Natural killer cell (primary cell): ENCODE measurements around the gene OR10A3. TPM values are rescaled to one million over a fixed set of nuclear protein-coding genes. Genes with fewer than 3 reads are reported as not detected.

Experiments used
- ATAC-seq, 3 donors: fragments of 150-1000 bp in 2 of 3; fragments of 200-7000 bp in 1 of 3; cut with Tn5 transposase; 1 replicate in 1 of 3; 2 replicates in 2 of 3; pipeline ENCODE4 v1.10.0; 2021; ENCODE audit warnings: mild to moderate bottlenecking in 2 of 3, moderate library complexity in 2 of 3
- DNase-seq, 2 donors: peaks; one replicate each; pipeline versions ENCODE4 v3.0.0 to v3.0.0-alpha.2; 2013 to 2021; ENCODE audit warnings: mixed read lengths in 1 of 2
- H3K27ac ChIP-seq: one replicate; pipeline ENCODE4 v1.5.1; 2013; ENCODE audit warnings: mild to moderate bottlenecking, low read length
- H3K27me3 ChIP-seq: one replicate; pipeline ENCODE4 v1.6.1; 2013; ENCODE audit warnings: low read length; ENCODE audit not compliant: control insufficient read depth, insufficient read depth
- H3K36me3 ChIP-seq: one replicate; pipeline ENCODE4 v1.6.1; 2013; ENCODE audit warnings: low read length; ENCODE audit not compliant: control insufficient read depth, insufficient read depth
- H3K4me1 ChIP-seq: one replicate; pipeline ENCODE4 v1.6.1; 2013; ENCODE audit warnings: low read length; ENCODE audit not compliant: control insufficient read depth, insufficient read depth
- H3K4me3 ChIP-seq: one replicate; pipeline ENCODE4 v1.5.1; 2013; ENCODE audit warnings: low read length
- H3K9me3 ChIP-seq: one replicate; pipeline ENCODE4 v1.6.1; 2013; ENCODE audit warnings: low read length; ENCODE audit not compliant: control insufficient read depth, insufficient read depth
- H3K27ac Mint-ChIP-seq, 2 donors: one replicate each; pipeline ENCODE4 v1.8.0; 2022; ENCODE audit warnings: mild to moderate bottlenecking in 2 of 2, mixed read lengths in 2 of 2, moderate library complexity in 1 of 2
- H3K27me3 Mint-ChIP-seq, 2 donors: one replicate each; pipeline ENCODE4 v1.8.0; 2022; ENCODE audit warnings: low read depth in 2 of 2, mixed read lengths in 2 of 2
- H3K36me3 Mint-ChIP-seq: one replicate; pipeline ENCODE4 v1.8.0; 2022; ENCODE audit warnings: mixed read lengths
- H3K4me1 Mint-ChIP-seq, 2 donors: one replicate each; pipeline ENCODE4 v1.8.0; 2022; ENCODE audit warnings: mixed read lengths in 2 of 2
- H3K4me3 Mint-ChIP-seq: one replicate; pipeline ENCODE4 v1.8.0; 2022; ENCODE audit warnings: mild to moderate bottlenecking, moderate library complexity, mixed read lengths
- H3K9me3 Mint-ChIP-seq, 2 donors: one replicate each; pipeline ENCODE4 v1.8.0; 2022; ENCODE audit warnings: mixed read lengths in 2 of 2
- WGBS: methylation state at CpG from one replicate; pipeline ENCODE4 v1.1.7; 2013; ENCODE audit warnings: missing lambda C conversion rate; ENCODE audit not compliant: insufficient coverage; 5-methylcytosine and 5-hydroxymethylcytosine counted together
- intact Hi-C: fragments of 100-400 bp; cut with micrococcal nuclease; formaldehyde crosslinking; loops from one replicate; pipeline ENCODE4 v1.14.2; 2022
- total RNA-seq, 4 donors: library from RNA; stranded (reverse); fragments of 120-200 nt in 1 of 4; gene quantifications; one replicate each; pipeline versions ENCODE4 v1.2.3 to v1.2.4, GENCODE V29; 2013 to 2022
- TF ChIP-seq, protein P1 (sequence below): fragments of 200-600 bp; IDR thresholded peaks from one replicate; pipeline ENCODE4 v1.8.0; 2022; ENCODE audit warnings: antibody characterized with exemption

The OR10A3 gene
- total RNA-seq, 3 donors from 2014 or later (not counting 1 experiment from before 2014, with no cell fraction given), result not detected

DNA sequence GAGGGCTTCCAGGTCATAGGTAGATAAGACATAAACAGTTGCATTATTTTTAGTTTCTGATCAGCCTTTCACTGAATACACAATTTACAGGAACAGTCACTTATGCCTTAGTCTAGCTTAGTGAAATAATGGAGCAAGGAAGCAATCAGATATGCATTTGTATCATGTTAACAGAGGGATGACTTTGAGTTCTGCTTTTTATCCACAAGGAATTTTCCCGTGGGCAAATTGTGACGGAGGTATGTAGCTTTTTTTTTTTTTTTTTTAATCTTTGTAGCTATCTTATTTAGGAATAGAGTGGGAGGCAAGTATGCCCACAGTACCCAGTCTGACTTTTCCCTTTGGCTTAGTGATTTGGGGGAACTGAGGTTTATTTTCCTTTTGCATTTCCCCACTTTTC is 27.2 kb upstream of the OR10A3 start:
- Histone ChIP-seq H3K9me3 (no peaks in the 10 kb centered on the region), H3K36me3 (no peaks in the 10 kb centered on the region), H3K27me3 (no peaks in the 10 kb centered on the region), H3K4me1 (no peaks in the 10 kb centered on the region), H3K27ac (no peak overlapping the region), H3K4me3 (no peak overlapping the region)
- Mint-ChIP-seq H3K27me3 (peaks cover 18 to 37% of the 10 kb centered on the region in 2 donors), H3K4me3 (no peak overlapping the region), H3K36me3 (no peaks in the 10 kb centered on the region), H3K9me3 (no peaks in the 10 kb centered on the region), H3K4me1 (no peaks in the 10 kb centered on the region), H3K27ac (no peak overlapping the region)
- TF ChIP-seq, protein P1, sequence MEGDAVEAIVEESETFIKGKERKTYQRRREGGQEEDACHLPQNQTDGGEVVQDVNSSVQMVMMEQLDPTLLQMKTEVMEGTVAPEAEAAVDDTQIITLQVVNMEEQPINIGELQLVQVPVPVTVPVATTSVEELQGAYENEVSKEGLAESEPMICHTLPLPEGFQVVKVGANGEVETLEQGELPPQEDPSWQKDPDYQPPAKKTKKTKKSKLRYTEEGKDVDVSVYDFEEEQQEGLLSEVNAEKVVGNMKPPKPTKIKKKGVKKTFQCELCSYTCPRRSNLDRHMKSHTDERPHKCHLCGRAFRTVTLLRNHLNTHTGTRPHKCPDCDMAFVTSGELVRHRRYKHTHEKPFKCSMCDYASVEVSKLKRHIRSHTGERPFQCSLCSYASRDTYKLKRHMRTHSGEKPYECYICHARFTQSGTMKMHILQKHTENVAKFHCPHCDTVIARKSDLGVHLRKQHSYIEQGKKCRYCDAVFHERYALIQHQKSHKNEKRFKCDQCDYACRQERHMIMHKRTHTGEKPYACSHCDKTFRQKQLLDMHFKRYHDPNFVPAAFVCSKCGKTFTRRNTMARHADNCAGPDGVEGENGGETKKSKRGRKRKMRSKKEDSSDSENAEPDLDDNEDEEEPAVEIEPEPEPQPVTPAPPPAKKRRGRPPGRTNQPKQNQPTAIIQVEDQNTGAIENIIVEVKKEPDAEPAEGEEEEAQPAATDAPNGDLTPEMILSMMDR, result no peak
- WGBS, result 94% methylated on average over 2 of the region's 2 CpGs
- intact Hi-C loops, result no loop called here
- DNase-seq, result no peak
- no peak for ATAC-seq

DNA sequence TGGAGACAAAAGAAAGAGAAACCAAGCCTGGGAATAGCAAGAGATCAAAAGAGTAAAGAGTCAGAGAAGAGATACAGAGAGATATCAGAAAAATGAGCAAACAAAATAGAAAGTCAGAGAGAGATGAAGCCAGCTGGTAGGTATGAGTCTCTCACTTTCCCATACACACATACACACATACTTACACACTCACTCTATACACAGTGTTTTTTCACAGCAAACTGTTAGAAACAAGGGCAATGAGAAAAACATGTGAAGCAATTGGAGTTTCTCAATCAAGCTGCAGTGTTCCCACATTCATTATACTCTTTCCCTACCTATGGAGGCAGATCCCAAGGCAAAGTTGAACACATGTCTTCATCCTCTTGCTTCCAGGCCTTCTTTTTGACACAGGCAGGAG is 26.3 kb upstream of the OR10A3 start:
- H3K4me3 Mint-ChIP-seq, result no peak overlapping the region
- H3K36me3 Mint-ChIP-seq, result no peaks in the 10 kb centered on the region
- no peaks in the 10 kb centered on the region for H3K9me3 Mint-ChIP-seq
- no peak overlapping the region for H3K4me3 ChIP-seq
- DNase-seq, result no peak
- no peaks in the 10 kb centered on the region for H3K9me3 ChIP-seq
- intact Hi-C loops, result no loop called here
- no peaks in the 10 kb centered on the region for H3K36me3 ChIP-seq
- no peaks in the 10 kb centered on the region for H3K4me1 Mint-ChIP-seq
- H3K27ac Mint-ChIP-seq, result no peak overlapping the region
- no peak for ATAC-seq
- no peak overlapping the region for H3K27ac ChIP-seq
- H3K4me1 ChIP-seq, result no peaks in the 10 kb centered on the region
- TF ChIP-seq, protein P1, result no peak
- peaks cover 18 to 37% of the 10 kb centered on the region in 2 donors for H3K27me3 Mint-ChIP-seq
- no peaks in the 10 kb centered on the region for H3K27me3 ChIP-seq

DNA sequence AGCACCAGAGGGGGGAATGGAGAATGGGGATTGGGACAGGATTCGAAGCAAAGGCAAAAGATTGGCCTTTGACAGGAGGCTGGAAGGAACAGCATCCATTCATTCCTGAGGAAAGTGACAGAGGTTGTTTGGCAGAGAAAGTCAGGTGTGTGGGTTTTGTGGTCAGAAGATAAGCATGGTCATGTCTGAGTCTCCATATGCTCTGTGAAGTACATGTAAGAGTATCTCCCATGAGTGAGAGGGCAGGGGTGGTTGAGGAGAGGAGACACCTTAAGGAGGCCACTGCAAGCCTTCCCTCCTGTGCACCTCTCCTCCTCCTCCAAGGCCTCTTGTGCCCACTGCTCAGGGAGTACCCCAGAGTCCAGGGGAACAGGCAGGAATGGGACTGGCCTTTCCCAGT is 25.6 kb upstream of the OR10A3 start:
- no peaks in the 10 kb centered on the region for H3K36me3 Mint-ChIP-seq
- WGBS, result 82% methylated on average over 1 of the region's 1 CpG
- H3K9me3 Mint-ChIP-seq, result no peaks in the 10 kb centered on the region
- H3K4me1 Mint-ChIP-seq, result no peaks in the 10 kb centered on the region
- Histone ChIP-seq H3K27me3 (no peaks in the 10 kb centered on the region), H3K36me3 (no peaks in the 10 kb centered on the region), H3K4me3 (no peak overlapping the region), H3K27ac (no peak overlapping the region), H3K4me1 (no peaks in the 10 kb centered on the region), H3K9me3 (no peaks in the 10 kb centered on the region)
- DNase-seq (no peak), ATAC-seq (no peak)
- H3K27me3 Mint-ChIP-seq, result peaks cover 18 to 37% of the 10 kb centered on the region in 2 donors
- H3K4me3 Mint-ChIP-seq, result no peak overlapping the region
- no peak overlapping the region for H3K27ac Mint-ChIP-seq
- TF ChIP-seq, protein P1, result no peak
- intact Hi-C loops, result no loop called here

DNA sequence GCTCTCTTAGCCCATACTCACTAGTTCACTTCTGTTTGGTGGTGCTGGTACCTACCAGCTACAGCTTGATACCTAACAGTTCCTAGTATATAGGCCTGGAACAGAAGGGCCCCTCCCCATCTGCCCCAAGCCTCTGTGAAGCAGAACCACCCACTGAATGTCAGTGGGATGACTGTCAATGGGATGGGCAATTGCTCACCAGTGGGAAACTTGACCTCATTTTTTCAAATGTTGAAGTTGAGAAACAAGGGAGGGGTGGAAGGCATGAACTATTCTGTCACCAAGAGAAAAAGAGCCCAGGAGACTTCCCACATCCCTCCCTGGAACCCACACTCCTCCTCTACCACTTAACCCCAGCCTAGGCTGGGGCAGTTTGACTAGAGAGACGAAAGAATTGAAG is 23.9 kb upstream of the OR10A3 start, which contains the start of gene NLRP10:
TSS of gene NLRP10 (minus strand) at position 62 of the 400 bp plus-strand sequence. CDS start 1,952 bp downstream, outside the sequence.
- no CpG with 5 or more reads among the region's 1 CpG for WGBS
- no peaks in the 10 kb centered on the region for H3K4me1 ChIP-seq
- no peaks in the 10 kb centered on the region for H3K27me3 ChIP-seq
- Mint-ChIP-seq H3K27ac (no peak within 1 kb of the TSS), H3K4me1 (no peaks in the 10 kb centered on the region), H3K36me3 (no peaks in the 10 kb centered on the region), H3K4me3 (no peak within 1 kb of the TSS), H3K9me3 (no peaks in the 10 kb centered on the region), H3K27me3 (peaks cover 18 to 37% of the 10 kb centered on the region in 2 donors)
- ATAC-seq (no peak), DNase-seq (no peak)
- TF ChIP-seq, protein P1, result no peak
- no peak within 1 kb of the TSS for H3K27ac ChIP-seq
- no peaks in the 10 kb centered on the region for H3K9me3 ChIP-seq
- intact Hi-C loops, result no loop called here
- no peaks in the 10 kb centered on the region for H3K36me3 ChIP-seq
- H3K4me3 ChIP-seq, result no peak within 1 kb of the TSS
